ENCODE results near the gene CDKL5.
"Not testable (repeated sequence)": the region's sequence is repeated elsewhere in the genome, so short reads cannot be mapped to it uniquely, and the experiment has no call there.

Gene CDKL5

DNA sequence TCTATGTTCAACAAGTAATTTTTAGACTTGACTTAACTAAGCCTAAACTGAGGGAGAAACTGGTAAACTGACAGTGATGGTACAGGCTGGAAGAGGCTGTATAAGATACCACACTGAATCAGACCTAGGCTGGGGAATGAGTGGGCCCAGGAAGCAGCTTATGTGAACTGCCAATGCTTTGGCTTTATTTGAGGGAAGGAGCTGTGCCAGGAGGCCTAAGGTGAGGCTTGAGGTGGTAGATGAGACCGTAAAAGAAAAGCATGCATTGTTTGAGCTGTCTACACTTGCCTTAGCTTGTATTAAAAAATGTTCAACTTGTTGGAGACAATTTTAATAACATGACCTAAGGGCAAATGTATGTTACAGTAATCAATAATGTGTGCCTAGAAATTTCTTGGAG, 150.3 kb downstream of the CDKL5 start:
- DNase-seq (ENCODE audit: low read depth), result no peak

DNA sequence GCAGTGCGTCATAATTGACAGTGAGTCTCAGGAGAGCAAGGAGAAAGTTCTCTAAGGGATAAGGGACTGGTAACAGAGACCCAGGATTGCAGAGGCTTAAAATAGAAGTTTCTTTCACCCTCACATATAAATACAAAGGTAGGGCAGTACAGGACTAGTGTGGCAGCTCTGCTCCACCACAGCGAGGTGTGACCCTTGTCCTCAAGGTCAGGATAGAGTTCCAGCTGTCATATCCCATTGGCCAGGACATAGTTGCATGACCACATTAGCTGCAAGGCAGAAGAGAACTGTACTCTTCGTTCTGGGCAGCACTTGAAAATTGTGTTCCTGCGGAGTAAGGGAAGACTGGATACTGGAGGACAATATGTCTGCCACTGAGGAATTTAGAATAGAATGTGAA, 152.0 kb downstream of the CDKL5 start:
- no peak for DNase-seq (ENCODE audit: low read depth)

DNA sequence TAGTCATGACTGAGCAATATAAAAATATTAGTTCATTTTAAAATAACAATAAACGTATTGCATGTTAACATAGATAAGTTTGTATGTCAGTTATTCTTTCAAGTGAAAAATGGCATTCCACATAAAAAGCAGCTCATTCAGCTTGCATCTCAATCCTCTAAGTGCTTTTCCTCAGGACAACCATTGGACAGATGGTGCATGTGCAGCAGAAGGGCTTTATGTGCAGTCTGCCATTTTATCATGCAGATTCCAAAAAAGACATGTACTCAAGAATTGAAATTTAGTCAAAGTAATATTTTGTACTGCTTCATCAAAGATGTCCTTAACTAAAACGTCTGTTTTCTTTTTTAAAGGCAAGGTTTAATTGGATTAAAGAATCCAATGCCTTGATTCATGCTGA, 153.1 kb downstream of the CDKL5 start:
- no peak for DNase-seq (ENCODE audit: low read depth)

DNA sequence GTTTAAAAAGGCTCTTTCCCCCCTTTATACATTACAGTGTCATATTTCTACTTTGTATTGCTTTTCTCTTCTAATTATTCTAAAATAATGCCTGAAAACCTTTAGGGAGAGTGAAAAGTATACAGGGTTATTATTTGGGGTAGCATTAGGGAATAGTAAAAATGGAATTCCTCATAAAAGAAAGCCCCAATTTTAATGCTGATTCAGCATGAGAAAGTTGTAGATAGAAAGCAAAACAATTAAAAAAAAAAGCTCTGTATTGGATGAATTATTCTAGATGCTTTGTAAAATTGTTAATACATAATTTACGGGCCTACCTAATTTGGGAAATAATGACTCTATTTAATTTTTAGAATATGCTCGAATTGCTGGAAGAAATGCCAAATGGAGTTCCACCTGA, 154.1 kb downstream of the CDKL5 start:
- no peak for DNase-seq (ENCODE audit: low read depth)

DNA sequence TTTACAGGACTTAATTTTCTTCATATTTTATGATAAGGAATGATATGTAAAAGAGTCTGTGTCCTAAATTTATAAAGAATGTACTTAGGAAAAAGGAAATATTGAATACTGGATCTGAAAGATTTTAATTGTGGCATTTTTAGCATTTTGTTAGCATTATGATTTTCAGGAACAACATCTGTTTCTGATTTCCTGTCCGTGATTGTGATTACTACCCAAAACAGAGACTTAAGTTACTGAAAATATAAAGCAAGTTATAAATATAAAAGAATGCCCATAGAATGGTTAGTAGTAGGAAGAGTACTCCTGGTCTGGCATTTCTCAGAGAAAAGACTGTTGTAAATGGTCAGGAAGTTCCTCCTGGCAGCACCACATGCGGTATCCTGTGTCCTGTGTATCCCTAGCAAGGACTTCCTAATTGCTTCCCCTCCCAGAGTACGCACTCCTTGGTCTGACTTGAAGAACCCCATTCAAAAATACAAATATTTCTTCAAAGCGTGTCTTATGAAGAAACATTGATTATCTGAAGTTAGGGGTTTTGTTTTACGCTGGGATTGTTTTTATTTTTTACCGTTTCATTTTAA, 157.6 kb downstream of the CDKL5 start:
- DNase-seq (ENCODE audit: low read depth), result no peak

DNA sequence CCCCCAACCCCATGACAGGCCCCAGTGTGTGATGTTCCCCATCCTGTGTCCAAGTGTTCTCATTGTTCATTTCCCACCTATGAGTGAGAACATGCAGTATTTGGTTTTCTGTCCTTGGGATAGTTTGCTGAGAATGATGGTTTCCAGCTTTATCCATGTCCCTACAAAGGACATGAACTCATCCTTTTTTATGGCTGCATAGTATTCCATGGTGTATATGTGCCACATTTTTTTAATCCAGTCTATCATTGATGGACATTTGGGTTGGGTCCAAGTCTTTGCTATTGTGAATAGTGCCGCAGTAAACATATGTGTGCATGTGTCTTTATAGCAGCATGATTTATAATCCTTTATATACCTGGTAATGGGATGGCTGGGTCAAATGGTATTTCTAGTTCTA, 163.9 kb downstream of the CDKL5 start:
- DNase-seq (ENCODE audit: low read depth), result not testable (repeated sequence)

DNA sequence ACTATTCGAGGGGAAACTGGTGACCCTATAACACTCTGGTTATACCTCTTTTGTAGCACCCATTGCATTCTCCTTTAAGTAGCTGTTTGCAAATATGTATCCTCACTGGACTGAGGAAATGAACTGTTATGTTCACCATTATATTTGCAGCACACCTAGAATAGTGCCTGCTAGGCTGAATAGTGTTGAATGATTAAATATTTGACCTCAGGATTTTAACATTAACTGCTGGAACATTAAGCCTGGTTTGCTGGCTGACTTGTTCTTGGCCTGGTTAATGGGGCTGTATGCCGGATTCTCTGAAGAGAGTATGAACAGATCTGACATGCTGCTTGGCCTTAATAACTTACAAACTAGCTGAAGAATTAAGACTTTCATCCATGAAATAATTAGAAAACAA, 166.4 kb downstream of the CDKL5 start:
- DNase-seq (ENCODE audit: low read depth), result no peak

DNA sequence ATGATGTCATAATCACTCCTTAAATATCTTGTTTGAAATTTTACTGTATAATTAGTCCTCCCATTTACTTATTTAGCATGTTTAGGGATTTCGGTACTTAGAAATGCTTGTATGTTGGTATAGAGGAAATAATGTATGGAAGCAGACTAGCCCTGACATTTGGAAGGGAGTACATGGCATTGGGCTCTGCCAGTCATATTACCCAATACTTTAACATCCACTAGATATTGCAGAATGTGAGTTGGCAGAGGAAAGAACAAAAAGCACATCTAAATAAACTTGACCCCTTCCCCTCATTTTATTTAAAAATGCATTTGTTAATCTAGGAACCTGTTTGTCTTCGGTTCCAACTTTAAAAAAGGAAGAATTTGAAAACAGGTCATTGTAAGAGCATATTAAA, 168.7 kb downstream of the CDKL5 start:
- no peak for DNase-seq (ENCODE audit: low read depth)

DNA sequence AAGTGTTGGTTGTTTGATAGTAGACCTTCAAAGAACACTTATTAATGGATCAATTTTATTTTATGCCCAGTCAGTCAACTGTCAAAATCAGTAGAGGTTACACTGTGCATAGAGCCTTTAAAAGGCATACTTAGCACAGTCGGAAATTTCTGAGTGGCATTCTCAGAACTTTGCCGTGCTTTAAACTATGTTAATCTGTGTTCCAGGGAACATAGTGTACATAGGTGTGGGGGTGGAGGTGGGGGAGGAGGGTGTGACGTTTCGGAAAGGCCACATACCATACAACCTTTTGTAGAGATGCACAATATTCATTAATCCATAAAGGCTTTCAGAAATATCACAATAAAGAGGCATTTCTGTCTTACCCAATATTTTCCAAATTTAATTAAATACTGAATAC, 170.7 kb downstream of the CDKL5 start:
- DNase-seq (ENCODE audit: low read depth), result no peak

DNA sequence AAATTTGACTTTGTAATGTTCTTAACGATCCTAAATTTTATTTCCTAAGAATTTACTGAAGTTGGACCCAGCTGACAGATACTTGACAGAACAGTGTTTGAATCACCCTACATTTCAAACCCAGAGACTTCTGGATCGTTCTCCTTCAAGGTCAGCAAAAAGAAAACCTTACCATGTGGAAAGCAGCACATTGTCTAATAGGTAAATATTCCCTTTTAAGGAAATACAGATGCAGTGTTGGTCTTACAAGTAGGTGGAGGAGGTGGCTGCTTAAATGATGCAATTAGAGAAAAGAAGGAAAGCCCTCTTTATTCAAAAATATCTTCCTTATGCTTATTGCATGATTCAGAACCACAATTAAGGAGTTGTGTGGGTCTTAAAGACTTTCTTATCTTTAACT, 173.0 kb downstream of the CDKL5 start:
- no peak for DNase-seq (ENCODE audit: low read depth)

DNA sequence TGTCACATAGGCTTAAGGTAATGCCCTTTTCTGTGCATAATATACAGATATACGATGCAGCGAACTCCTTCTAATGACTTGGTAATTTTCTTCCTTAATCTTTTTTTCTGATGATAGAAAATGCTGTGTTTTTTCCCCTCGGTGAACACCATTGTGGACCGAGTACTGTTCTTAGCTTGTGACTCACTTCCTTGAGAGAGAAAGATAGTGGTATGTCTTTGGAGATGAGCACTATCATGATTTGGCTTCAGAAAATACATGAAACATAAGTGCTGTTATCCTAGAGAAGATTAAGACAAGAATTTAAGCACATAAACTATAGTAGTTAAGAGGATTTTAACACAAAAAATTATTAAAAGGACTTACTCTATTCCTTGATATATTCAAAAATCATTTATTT, 182.6 kb downstream of the CDKL5 start:
- DNase-seq (ENCODE audit: low read depth), result no peak

DNA sequence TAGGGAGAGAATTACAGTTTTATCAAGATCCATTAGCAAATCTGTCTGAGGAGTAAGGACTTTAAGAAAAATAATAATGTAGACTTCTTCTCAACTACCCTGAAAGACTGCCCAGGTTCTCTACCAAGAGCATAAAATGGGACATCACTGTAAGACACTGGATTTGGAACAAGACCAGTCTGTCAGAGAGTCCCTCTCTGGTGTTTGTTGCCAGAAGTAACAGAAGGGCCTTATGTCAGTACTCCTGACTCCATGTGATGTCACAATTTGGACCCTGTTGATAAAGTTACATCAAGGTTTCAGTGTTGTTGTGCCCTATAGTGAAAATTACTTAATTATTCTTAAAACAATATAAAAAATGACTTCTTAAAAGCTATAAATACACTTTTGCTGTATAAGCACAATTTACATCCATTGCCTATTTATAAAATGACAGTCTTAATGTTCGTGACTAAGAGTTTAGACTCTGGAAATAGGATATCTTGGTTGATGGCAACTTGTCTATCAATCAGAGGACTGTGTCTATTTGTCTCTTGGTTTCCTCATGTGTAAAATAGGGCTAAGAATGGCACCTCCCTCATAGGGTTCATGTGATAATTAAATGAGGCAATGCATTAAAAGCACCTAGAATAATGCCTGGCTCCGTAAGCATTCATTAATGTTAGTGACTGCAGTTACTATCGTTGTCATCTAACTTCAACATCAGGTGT, 188.7 kb downstream of the CDKL5 start:
- no peak for DNase-seq (ENCODE audit: low read depth)

DNA sequence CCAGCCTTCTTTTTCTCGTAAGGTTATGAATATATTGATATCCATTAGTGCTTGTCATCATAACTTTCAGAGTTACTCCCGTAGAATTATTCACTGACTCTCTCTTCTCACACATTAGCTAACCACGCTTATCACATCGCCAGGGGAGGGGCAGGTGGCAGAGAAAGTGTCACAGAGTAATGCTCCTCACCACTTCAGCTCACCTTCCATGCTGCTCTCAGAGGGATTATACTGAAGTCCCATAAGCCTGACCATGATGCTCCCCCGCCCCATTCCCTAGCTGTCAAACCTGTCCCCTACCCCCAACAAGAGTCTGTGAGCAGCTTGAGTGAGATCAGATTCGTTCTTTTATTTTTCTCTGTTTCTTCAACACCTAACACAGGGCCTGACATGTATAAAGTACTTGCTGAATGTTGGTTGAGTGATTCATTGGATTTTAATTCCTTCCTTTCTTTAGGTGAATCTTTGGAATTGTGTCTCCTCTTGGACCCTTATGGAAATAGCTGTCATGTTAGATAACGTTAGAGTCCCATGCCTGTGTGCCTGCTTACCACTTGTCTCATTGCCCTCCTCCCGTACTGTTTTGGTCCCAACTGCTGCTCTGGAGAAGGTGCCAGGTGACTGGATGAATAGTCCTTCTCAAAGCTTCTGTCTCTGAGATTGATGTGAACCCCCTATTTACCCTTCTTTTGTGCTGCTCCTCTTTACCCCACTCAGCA, 191.4 kb downstream of the CDKL5 start:
- DNase-seq (ENCODE audit: low read depth), result no peak

DNA sequence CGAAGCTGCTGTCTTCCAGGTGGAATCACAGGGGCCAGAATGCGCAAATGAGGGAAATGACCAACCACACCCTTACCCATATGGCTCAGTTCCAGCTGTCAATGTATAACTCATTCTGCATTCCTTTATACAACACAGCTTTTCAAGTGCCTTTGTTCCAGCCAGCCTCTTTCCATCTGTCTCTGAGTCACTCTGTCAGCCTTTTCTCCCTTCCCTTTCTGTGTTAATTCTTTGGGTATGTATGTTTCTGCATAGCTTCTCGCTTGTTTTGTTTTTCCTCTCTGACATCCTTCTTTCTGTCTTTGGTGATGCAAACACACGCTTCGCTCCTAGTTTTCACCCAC, 192.0 kb downstream of the CDKL5 start:
- DNase-seq (ENCODE audit: low read depth), result no peak

DNA sequence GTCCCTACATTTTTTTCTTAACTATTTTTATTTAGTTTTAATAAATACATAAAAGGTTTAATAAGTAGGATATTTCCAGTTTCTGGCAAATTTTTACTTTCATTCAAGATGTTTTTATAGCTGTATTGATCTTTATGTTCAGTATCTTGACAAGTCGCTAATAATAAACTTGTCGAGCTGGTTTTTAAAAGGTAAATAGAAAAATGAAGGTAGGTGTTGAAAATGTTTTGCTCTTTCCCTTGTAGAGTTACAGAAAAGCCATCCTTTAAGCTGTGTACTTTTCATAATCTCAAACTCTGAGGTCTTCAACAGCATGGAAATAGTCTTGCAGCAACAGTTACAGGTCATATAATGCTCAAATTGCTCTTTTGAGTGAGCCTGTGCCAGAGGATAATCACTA, 193.9 kb downstream of the CDKL5 start:
- DNase-seq (ENCODE audit: low read depth), result no peak

DNA sequence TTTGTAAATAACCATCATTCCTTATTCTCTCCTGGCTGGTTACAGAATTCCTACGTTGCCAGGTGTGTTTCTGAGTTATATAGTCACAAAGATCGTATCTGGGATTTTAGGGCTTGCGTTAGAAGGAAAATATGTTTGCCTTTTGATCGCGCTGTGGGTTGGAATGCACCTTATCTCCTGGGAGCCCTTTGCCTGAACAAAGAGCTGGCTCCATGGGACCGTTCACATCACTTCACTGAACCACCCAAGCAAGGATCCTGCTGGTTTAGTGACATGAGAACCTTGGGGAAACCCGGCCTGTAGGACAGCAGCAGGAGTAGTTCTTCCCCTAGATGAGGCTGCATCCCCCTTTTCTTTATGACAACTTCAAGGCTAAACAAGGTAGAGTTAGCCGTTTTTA, 194.9 kb downstream of the CDKL5 start:
- no peak for DNase-seq (ENCODE audit: low read depth)

DNA sequence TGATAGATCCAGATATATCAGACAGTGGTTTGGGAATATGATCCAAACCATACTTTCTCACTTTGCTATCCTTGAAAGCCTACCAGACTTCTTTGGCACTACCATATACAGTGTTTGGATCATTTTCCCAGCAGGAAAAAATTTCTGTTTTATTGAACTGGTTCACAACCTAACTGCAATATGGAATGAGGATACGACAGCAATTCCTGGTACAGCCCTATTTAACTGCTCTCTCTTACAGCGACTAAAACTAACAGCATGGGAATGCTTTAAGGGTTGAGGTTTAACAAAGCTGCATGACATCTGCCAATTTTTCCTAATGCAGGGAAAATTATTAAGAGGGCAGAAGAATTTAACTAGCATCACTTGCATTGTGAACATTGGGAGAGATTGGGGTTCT, 199.2 kb downstream of the CDKL5 start:
- no peak for DNase-seq (ENCODE audit: low read depth)

DNA sequence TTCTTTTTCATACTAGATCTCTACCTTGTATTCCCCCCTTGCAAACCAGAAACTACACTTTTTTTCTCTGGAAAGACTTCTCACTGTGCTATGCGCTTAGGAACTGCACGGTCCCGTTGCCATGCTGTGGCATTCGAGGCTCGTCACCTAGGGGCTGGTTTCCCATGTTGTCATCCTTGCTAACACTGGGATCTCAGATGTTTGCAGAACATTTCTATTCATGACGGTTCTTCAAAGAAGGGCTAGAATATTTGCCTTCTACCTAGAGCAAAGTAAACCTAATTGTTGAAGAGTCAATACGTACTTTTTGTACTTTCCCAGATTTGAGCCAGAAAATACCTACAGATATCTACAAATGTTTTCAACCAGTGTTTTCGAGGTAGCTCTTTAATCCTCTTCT, 205.5 kb downstream of the CDKL5 start:
- no peak for DNase-seq (ENCODE audit: low read depth)

DNA sequence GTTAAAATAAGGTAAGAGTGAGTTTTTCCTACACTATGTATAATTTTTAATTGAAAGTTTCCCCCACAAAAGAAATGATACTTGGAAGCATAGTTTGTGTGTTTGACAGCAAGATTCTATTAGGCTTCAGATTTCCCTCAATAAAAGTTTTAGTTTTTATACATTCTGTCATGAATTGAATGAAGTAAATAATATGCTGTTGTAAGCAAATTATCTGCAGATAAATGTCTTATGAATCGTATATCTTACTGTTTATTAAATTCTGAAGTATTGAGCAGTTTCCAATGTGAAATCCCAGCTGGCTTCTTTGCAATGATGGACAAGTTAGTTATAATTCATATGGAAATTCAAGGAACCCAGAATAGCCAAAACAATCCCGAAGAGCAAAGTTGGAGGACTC, 213.0 kb downstream of the CDKL5 start:
- DNase-seq (ENCODE audit: low read depth), result no peak

DNA sequence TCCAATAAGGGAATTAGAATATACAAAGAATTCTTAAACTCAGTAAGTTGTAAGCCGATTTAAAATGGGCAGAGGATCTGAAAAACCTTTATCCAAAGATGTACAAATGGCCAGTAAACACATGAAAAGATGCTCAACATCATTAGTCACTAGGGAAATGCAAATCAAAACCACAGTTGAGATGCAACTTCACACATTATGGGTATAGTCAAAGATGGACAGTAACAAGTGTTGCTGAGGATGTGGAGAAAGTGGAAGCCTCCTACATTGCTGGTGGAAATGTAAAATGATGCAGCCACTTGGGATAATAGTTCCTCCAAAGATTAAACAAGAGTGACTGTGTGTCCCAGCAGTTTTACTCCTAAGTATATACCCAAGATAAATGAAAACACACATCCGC, 213.9 kb downstream of the CDKL5 start:
- no peak for DNase-seq (ENCODE audit: low read depth)

DNA sequence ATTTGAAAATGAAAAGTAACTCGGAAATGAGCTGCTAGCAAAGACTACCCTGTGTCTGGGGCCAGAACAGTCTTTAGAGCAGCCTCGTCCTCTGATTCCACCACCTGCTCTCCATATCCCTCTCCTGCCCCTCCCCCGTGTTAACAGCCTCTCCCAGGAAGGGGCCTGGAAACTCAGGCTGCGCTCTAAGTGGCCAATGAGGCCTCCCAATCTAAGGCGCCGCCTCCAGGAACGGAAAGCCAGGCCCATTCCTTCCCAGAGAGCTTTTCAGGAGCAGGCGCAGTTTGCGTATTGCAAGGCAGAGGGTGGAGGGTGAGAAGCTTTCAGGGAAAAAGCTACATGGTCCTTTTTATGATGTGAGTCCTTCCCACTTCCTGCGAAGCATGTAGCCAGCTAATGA, 215.3 kb downstream of the CDKL5 start:
- DNase-seq (ENCODE audit: low read depth), result no peak

DNA sequence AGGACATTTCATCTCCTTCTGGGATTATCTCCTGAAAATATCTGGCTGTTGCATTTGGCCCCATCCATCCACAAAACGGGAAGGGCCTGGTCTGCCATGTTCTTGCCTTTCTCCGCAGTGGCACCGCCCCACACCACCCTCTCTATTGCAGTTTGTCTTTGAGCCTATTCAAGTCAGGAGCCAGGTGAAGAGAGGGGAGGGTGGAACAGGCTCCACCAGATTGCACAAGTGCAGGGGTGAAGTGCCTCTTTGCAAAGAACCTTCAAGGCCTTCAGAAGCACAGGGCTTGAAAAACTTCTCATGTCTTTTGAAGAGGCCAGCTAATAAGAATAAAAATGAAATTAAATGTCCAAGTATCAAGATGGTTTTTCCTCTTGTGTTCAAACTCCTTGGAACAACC, 217.8 kb downstream of the CDKL5 start:
- DNase-seq (ENCODE audit: low read depth), result no peak

DNA sequence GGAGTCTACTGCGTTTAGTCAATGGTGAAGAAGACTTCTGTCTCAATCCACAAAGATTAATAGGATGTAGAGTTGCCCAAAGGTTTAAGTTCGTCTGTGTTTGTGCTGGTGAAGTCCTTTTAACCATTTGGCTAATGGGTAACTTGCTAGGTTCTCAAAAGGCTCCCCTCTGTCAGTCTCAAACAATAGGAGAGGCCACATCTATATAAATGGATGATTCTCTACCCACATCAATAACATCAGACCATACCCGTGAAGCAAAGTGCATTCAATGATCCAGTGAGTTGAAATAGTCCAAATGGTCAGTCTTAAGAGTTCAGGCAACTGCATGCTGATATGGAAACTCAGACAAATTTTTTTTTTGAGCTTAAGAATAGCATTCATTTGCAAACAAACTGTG, 218.4 kb downstream of the CDKL5 start:
- DNase-seq (ENCODE audit: low read depth), result no peak

DNA sequence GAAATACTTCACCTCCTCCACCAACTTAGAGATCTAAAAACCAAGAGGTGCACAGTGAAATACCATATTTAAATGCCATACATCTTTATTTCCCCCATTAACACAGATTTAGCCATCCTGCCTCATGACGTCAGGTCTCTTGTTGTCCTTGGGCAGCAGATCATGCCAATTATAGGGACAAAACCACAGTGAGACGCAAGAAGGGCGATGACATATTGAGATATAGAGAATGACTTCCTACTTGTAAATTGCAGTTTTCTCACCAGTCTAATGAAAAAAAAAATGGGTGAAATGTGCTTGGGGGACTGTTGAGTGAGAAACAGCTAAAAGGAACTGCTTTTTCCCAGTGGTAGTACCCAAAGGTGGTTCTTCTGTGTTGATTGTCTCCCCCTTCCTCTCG, 222.2 kb downstream of the CDKL5 start:
- no peak for DNase-seq (ENCODE audit: low read depth)
